ENCODE data around the gene LMO2.

Gene LMO2

GRCh38 chr11:33910296-33910957 is 18.6 kb upstream of the LMO2 start:
- Histone ChIP-seq H3K79me2 (ENCODE audit: insufficient read depth, low read length) (no peaks in the 10 kb centered on the region), H3K9ac (ENCODE audit: low read length) (no peak overlapping the region), H2AFZ (ENCODE audit: low read depth, low read length, severe bottlenecking) (no peak overlapping the region), H3K27me3 (ENCODE audit: low read length) (no peaks in the 10 kb centered on the region), H3K9me2 (replicated peaks; ENCODE audit: insufficient read depth, low read length) (no peaks in the 10 kb centered on the region), H3K9me3 (ENCODE audit: insufficient read depth, low read length) (no peaks in the 10 kb centered on the region), H3K27ac (ENCODE audit: low read depth, low read length) (no peak overlapping the region), H4K20me1 (ENCODE audit: low read depth, low read length) (no peaks in the 10 kb centered on the region), H3K4me3 (ENCODE audit: insufficient read depth, low read length, poor library complexity, severe bottlenecking) (no peak overlapping the region), H3K36me3 (ENCODE audit: low read length) (no peaks in the 10 kb centered on the region), H3F3A (ENCODE audit: insufficient read depth) (no peaks in the 10 kb centered on the region), H3K4me2 (ENCODE audit: low read depth, low read length, poor library complexity, severe bottlenecking) (no peak overlapping the region)
- no peak for TF ChIP-seq EZH2phosphoT487 (conservative IDR thresholded peaks at IDR 0.05; ENCODE audit: low read length)
- TF ChIP-seq CTCF (IDR thresholded peaks at IDR 0.05; ENCODE audit: insufficient read depth, low read length, poor library complexity, severe bottlenecking): no peak

- no peak overlapping the region for H2AFZ ChIP-seq (ENCODE audit: low read depth, low read length, severe bottlenecking)
- no peaks in the 10 kb centered on the region for H3K79me2 ChIP-seq (ENCODE audit: insufficient read depth, low read length)
- H3K27me3 ChIP-seq (ENCODE audit: low read length): no peaks in the 10 kb centered on the region
- H3K9me3 ChIP-seq (ENCODE audit: insufficient read depth, low read length): no peaks in the 10 kb centered on the region
- H3K4me2 ChIP-seq (ENCODE audit: low read depth, low read length, poor library complexity, severe bottlenecking): no peak overlapping the region
- TF ChIP-seq CTCF (IDR thresholded peaks at IDR 0.05; ENCODE audit: insufficient read depth, low read length, poor library complexity, severe bottlenecking) (no peak), EZH2phosphoT487 (conservative IDR thresholded peaks at IDR 0.05; ENCODE audit: low read length) (no peak)
- H3K4me3 ChIP-seq (ENCODE audit: insufficient read depth, low read length, poor library complexity, severe bottlenecking): no peak overlapping the region
- H3K27ac ChIP-seq (ENCODE audit: low read depth, low read length): no peak overlapping the region
- no peaks in the 10 kb centered on the region for H3F3A ChIP-seq (ENCODE audit: insufficient read depth)
- H4K20me1 ChIP-seq (ENCODE audit: low read depth, low read length): no peaks in the 10 kb centered on the region
- no peak overlapping the region for H3K9ac ChIP-seq (ENCODE audit: low read length)
- no peaks in the 10 kb centered on the region for H3K36me3 ChIP-seq (ENCODE audit: low read length)
- H3K9me2 ChIP-seq (replicated peaks; ENCODE audit: insufficient read depth, low read length): no peaks in the 10 kb centered on the region
Observed at GRCh38 chr11:33909552-33909951, 17.7 kb upstream of the LMO2 start.

- no peaks in the 10 kb centered on the region for H4K20me1 ChIP-seq (ENCODE audit: low read depth, low read length)
- H3K79me2 ChIP-seq (ENCODE audit: insufficient read depth, low read length): no peaks in the 10 kb centered on the region
- no peak overlapping the region for H2AFZ ChIP-seq (ENCODE audit: low read depth, low read length, severe bottlenecking)
- H3K27ac ChIP-seq (ENCODE audit: low read depth, low read length): no peak overlapping the region
- no peaks in the 10 kb centered on the region for H3K9me3 ChIP-seq (ENCODE audit: insufficient read depth, low read length)
- H3K4me2 ChIP-seq (ENCODE audit: low read depth, low read length, poor library complexity, severe bottlenecking): no peak overlapping the region
- TF ChIP-seq EZH2phosphoT487 (conservative IDR thresholded peaks at IDR 0.05; ENCODE audit: low read length) (no peak), CTCF (IDR thresholded peaks at IDR 0.05; ENCODE audit: insufficient read depth, low read length, poor library complexity, severe bottlenecking) (no peak)
- H3K4me3 ChIP-seq (ENCODE audit: insufficient read depth, low read length, poor library complexity, severe bottlenecking): no peak overlapping the region
- no peaks in the 10 kb centered on the region for H3K36me3 ChIP-seq (ENCODE audit: low read length)
- no peaks in the 10 kb centered on the region for H3K9me2 ChIP-seq (replicated peaks; ENCODE audit: insufficient read depth, low read length)
- no peaks in the 10 kb centered on the region for H3K27me3 ChIP-seq (ENCODE audit: low read length)
- H3K9ac ChIP-seq (ENCODE audit: low read length): no peak overlapping the region
- H3F3A ChIP-seq (ENCODE audit: insufficient read depth): no peaks in the 10 kb centered on the region
Observed at GRCh38 chr11:33909150-33909549, 17.3 kb upstream of the LMO2 start.
